RPMI7951 (cell line): ENCODE results near the gene WDR18. TPM values are rescaled to one million over a fixed set of nuclear protein-coding genes. Genes with fewer than 3 reads are reported as not detected.

Experiments used
- DNase-seq: peaks from one replicate; pipeline ENCODE4 v3.0.0-alpha.2; 2012; ENCODE audit warnings: low read depth
- total RNA-seq: library from RNA; depleted of rRNA; stranded (reverse); fragments of >200 nt; shearing (Covaris generic); gene quantifications from 2 replicates; pipeline ENCODE4 v1.2.3, GENCODE V29; 2014

Gene WDR18
- total RNA-seq, 1 experiment from 2014 or later, result 47.7 TPM

DNA sequence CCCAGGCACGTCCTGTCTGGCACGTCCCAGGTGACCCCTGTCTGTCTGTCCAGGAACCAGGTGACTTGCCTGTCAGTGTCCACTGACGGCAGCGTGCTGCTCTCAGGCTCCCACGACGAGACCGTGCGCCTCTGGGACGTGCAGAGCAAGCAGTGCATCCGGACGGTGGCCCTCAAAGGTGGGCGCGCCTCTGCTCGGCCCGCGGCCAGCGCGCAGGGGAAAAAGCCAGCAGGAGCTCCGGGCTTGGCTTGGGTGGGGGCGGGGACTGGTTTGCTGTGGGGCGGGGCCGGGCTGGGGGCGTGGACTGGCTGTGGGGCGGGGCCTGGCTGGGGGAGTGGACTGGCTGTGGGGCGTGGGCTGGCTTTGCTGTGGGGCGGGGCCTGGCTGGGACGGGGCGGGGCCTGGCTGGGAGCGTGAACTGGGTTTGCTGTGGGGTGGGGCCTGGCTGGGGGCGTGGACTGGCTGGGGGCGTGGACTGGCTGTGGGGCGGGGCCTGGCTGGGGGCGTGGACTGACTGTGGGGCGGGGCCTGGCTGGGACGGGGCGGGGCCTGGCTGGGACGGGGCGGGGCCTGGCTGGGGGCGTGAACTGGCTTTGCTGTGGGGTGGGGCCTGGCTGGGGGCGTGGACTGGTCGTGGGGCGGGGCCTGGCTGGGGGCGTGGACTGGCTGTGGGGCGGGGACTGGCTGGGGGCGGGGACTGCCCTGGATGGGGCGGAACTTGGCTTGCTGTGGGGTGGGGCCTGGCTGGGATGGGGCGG lies 7.2 kb downstream of the WDR18 start:
- DNase-seq, result no peak

DNA sequence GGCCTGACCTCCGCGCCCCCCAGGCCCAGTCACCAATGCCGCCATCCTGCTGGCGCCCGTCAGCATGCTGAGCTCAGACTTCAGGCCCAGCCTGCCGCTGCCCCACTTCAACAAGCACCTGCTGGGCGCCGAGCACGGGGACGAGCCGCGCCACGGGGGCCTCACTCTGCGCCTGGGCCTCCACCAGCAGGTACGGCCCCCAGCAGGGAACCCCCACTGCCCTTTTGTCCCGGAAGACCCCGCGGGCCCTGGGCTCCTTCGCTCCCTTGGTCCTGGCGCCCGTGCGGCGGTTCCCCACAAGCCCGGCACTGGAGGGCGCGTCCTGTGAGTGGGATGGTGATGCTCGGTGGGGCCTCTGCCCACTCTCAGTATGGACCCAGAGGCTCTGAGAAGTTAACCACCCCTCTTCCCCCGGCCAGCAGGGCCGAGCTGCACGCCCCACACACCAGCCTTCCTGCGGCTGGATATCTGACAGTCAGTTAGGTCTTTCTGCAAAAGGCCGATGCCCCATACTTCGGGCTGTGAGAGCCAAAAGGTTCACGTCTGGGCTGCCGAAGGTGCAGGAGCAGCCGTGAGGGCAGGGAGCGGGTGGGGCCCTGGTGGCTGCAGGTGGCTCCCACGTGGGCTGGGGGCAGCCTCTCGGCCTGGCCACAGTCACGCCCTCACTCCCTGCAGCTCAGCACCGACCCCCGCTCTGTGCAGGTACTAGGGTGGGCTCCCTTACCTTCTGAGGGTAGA lies 8.0 kb downstream of the WDR18 start:
- DNase-seq, result no peak

DNA sequence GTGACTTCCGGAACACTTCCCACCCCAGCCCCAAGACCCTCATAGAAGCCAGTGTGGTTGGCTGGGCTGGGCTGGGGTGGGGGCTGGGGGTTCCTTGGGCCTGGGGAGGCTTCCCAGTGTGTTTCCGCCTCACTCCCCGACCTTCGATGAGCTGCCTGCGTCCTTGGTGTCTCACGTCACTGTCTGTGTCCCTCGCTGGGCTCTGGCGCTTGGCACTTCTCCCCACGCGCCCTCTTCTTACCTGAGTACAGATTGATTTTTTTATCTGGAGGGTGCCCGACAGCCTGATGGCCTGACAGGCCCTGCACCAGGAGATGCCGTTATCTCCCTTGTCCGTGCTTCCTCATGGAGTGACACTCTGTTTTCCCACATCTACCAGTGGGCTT lies 8.5 kb downstream of the WDR18 start:
- no peak for DNase-seq

DNA sequence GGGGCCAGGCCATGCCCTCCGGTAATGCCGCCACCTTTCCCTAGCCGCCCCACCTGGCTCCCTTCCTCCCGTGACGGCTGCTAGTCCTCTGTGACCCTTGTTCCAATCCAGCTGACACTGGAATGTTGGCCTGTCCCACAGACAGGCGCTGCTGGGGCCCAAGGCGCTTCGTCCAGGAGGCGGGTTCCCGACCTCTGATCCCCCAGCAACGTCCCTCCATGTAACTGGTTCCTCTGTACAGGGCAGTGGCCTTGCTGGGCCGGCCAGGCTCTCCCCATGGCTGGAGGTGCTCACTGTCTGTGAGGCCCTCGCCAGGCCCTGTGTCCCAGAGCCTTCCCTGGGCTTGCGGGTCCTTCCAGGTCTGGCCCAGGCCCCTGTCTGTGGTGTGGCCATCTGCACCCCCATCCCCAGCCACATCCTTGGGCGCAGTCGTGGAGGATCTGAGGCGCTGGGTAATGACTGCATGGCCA lies 9.3 kb downstream of the WDR18 start:
- DNase-seq, result no peak

GRCh38 chr19:993831-994393 lies 9.8 kb downstream of the WDR18 start:
- DNase-seq, result no peak

- no peak for DNase-seq
These were observed 10.4 kb downstream of the WDR18 start for GRCh38 chr19:994516-994915.

GRCh38 chr19:995051-995827 lies 11.1 kb downstream of the WDR18 start:
- peak; percentile 87 for DNase-seq

- DNase-seq, result peak; percentile 43
These were observed 12.1 kb downstream of the WDR18 start for GRCh38 chr19:996051-996838.

DNA sequence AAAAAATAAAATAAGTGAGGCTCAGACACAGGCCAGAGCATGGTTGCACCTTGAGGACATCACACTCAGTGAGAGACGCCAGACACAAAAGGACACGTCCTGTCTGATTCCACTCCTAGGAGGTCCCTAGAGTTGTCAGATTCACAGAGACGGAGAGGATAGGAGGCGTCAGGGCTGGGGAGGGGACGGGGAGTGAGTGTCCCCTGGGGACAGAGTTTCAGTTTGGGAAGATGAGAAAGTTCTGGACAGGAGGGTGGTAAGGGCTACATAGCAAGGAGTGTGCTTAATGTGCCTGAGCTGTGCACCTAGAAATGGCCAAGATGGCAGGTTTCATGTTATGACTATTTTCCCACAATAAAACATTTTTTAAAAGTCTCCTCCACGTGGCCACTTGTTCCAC lies 13.9 kb downstream of the WDR18 start:
- DNase-seq, result no peak

- DNase-seq, result no peak
These were observed 15.2 kb downstream of the WDR18 start for GRCh38 chr19:999379-999719.

DNA sequence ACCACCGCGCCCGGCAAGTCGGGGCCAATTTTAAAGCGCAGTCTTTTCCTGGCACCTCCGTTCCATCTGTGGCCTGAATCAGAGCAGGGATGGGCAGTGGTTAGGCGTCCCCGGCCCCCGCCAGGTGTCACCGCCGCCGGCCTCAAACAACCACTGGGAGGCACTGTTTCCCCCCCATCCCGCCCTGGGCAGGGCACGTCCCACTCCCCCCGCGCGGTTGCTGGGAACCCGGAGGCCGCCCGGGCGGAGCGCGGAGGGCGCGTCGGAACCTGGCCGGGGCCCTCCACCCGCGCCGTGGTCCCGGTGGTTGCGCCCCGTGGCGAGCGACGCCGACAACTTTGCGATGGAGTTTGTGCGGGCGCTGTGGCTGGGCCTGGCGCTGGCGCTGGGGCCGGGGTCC lies 15.9 kb downstream of the WDR18 start, which contains the start of gene GRIN3B:
Gene GRIN3B, plus strand, starts transcription at position 325 of the 400 bp plus-strand sequence. Its CDS starts 19 bp downstream, at position 344.
- DNase-seq, result peak; percentile 42

- no peak for DNase-seq
These were observed 16.7 kb downstream of the WDR18 start for GRCh38 chr19:1000591-1001537.

- DNase-seq, result no peak
These were observed 17.5 kb downstream of the WDR18 start for GRCh38 chr19:1001538-1002166.

DNA sequence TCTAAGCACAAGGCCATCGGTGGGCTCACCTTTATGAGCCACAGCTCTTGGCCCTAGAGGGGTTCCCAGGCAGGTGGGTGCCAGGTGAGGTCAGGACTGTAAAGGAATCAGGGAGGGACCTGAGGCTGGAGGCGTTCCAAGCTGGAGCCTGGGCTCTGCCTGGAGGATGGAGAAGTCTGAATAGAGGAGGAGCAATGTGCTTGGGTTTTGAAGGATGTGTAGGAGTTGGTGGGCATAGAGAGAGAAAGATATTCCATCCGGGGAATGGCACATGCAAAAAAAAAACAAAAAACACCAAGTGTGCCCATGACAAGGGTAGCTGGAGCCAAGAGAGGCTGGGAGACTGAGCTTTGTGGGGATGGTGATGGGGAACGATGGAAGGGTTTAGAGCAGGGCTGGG lies 18.5 kb downstream of the WDR18 start:
- no peak for DNase-seq

DNA sequence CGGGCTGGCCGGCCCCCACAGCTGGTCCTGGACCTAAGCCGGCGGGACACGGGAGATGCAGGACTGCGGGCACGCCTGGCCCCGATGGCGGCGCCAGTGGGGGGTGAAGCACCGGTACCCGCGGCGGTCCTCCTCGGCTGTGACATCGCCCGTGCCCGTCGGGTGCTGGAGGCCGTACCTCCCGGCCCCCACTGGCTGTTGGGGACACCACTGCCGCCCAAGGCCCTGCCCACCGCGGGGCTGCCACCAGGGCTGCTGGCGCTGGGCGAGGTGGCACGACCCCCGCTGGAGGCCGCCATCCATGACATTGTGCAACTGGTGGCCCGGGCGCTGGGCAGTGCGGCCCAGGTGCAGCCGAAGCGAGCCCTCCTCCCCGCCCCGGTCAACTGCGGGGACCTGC lies 19.1 kb downstream of the WDR18 start:
- no peak for DNase-seq

DNA sequence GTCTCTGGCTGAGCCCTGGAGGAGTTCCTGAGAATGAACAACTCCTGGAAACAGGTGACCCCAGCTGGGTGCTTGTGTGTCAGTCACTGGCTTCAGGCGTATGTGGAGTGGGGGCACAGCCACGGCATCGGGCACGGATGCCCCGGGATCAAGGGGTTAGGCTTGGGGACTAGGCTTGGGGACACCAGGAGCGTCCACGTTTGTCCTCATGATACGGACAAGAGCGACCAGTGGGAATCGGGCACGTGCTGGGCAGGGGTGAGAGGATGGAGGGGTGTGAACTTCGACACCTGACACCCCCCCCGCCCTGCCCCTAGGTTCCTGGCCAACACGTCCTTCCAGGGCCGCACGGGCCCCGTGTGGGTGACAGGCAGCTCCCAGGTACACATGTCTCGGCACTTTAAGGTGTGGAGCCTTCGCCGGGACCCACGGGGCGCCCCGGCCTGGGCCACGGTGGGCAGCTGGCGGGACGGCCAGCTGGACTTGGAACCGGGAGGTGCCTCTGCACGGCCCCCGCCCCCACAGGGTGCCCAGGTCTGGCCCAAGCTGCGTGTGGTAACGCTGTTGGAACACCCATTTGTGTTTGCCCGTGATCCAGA lies 20.2 kb downstream of the WDR18 start:
- DNase-seq, result no peak

DNA sequence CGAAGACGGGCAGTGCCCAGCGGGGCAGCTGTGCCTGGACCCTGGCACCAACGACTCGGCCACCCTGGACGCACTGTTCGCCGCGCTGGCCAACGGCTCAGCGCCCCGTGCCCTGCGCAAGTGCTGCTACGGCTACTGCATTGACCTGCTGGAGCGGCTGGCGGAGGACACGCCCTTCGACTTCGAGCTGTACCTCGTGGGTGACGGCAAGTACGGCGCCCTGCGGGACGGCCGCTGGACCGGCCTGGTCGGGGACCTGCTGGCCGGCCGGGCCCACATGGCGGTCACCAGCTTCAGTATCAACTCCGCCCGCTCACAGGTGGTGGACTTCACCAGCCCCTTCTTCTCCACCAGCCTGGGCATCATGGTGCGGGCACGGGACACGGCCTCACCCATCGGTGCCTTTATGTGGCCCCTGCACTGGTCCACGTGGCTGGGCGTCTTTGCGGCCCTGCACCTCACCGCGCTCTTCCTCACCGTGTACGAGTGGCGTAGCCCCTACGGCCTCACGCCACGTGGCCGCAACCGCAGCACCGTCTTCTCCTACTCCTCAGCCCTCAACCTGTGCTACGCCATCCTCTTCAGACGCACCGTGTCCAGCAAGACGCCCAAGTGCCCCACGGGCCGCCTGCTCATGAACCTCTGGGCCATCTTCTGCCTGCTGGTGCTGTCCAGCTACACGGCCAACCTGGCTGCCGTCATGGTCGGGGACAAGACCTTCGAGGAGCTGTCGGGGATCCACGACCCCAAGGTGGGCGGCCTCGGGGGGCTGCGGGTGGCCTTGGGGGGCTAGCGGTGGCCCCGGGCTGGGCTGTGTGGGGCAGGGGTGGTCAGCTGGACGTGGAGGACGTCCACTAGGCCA lies 20.9 kb downstream of the WDR18 start:
- no peak for DNase-seq

DNA sequence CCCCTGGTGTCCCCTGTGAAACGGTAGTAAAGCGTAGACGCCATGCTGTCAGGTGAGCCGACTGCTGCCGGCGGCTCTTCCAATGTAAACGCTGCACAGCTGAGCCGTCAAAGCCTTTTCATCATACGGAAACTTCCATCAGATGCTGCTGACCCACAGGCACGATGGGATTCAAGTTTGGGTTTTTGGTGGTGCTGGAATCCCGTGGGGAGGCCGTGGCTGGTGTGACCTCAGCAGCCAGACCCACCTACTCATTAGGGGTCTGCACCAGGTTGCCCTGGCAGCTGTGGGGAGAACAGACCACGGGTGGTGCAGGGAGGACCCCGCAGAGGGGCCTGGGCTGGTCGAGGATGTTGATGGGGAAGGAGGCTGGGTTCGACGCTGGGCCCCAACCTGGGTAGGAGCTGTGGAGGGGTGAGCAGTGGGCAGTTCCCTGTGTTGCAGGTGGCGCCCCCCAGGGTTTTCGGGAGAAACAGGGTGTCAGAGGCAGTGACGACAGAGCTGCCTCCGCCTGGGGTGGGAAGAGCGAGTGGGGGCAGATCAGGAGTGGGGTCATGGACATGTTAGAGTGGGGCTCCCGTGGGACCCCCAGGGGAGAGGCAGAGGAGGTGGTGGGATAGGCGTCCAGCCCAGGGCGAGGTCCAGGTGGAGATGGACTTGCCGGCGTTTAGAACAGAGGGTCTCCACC lies 22.7 kb downstream of the WDR18 start:
- DNase-seq, result no peak
